KBM-7 (cell line): ENCODE data around the gene EEF1B2.
"Not testable (repeated sequence)": the region's sequence is repeated elsewhere in the genome, so short reads cannot be mapped to it uniquely, and the experiment has no call there.

ENCODE experiments used
- DNase-seq: peaks from one replicate; pipeline ENCODE4 v3.0.0-alpha.2; 2015
- in situ Hi-C: fragments of 300-500 bp; cut with MboI; formaldehyde crosslinking; loops from 2 replicates; pipeline ENCODE4 v1.14.3; 2020; ENCODE audit warnings: low sequenced_read_pairs, low pct_unique_long_range_greater_than_20kb, mixed read lengths

EEF1B2 gene

DNA sequence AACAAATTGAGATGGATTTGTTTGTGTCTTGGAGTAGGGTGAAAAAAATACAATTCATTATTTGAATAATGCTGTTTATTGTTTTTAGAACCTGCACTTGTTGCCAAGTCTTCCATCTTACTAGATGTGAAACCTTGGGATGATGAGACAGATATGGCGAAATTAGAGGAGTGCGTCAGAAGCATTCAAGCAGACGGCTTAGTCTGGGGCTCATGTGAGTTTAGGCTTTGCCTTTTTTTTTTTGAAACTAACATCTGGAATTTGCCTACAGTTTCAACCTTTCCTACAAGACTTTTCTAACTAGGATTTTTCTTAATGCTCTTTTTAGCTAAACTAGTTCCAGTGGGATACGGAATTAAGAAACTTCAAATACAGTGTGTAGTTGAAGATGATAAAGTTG lies 2.7 kb downstream of the EEF1B2 start:
- in situ Hi-C loops, DNase-seq: not testable (repeated sequence)

DNA sequence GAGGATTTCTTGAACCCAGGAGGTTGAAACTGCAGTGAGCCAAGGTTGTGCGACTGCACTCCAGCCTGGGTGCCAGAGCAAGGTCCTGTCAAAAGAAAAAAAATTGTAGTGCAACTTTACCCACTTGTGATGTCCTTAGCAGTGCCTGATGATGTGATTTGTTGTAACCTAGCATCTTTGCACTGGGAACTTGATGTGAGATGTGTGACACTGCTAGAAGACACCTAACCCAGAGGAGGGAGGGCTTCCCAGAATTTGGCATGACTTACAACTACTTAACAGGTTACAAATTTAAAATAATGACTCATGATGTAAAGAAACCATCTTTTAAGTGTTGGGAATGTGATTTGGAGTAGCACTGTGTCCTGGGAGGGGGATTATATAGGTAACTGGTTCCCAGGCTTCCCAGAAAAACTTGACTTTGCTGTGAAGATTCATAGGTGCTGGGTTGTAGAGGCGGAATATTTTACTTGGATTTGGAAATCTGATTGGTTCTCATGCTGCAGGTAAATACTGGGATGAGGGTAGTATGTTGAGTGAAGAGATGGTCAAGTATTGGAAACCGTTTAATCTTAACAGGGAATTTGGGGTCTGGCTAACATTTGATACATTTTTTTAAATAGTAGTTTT lies 3.7 kb downstream of the EEF1B2 start:
- in situ Hi-C loops, result no loop called here
- DNase-seq, result no peak

DNA sequence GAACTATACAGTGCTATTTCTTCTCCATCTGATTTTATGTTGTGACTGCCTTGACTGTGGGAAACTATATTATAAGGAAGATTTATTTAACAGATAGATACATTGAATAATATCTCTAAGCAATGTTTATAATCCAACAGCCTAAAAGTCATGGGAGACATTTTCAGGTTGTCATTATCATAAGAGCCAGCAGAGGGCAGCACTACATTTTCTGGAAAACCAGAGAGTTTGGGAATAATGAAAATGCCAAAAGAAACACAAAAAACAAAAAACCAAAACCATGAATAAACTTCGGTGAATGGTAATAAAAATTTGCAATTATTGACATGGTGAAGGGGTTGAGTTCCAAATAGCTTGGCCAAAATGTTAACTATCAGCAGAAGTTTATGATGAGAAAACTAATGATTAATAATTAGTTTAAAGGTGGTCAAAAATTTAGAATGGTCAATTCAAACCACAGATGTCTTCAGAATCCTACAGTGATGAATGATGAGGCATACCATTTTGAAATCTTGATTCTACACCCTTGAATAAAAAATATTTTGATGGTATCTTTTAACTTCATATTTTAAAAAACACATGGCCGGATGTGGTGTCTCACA lies 4.7 kb downstream of the EEF1B2 start:
- peak; percentile 46 for DNase-seq
- in situ Hi-C loops, result no loop called here

DNA sequence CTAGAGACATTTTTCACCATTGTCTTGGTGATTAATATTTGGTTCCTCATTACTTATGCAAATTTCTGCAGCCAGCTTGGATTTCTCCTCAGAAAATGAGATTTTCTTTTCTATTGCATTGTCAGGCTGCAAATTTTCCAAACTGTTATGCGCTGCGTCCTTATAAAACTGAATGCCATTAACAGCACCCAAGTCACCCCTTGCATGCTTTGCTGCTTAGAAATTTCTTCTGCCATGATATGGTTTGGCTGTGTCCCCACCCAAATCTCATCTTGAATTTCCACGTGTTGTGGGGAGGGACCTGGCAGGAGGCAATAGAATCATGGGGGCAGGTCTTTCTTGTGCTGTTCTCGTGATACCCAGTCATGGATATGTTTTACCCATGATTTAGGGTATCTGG lies 8.5 kb downstream of the EEF1B2 start:
- in situ Hi-C loops, DNase-seq: not testable (repeated sequence)

DNA sequence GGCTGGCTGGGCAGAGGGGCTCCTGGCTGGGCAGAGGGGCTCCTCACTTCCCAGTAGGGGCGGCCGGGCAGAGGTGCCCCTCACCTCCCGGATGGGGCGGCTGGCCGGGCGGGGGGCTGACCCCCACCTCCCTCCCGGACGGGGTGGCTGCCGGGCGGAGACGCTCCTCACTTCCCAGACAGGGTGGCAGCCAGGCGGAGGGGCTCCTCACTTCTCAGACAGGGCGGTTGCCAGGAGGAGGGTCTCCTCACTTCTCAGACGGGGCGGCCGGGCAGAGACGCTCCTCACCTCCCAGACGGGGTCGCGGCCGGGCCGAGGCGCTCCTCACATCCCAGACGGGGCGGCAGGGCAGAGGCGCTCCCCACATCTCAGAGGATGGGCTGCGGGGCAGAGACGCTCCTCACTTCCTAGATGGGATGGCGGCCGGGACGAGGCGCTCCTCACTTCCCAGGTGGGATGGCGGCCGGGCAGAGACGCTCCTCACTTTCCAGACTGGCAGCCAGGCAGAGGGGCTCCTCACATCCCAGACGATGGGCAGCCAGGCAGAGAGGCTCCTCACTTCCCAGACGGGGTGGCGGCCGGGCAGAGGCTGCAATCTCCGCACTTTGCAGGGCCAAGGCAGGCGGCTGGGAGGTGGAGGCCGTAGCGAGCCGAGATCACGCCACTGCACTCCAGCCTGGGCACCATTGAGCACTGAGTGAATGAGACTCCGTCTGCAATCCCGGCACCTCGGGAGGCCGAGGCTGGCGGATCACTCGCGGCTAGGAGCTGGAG lies 12.1 kb downstream of the EEF1B2 start:
- in situ Hi-C loops, DNase-seq: not testable (repeated sequence)

DNA sequence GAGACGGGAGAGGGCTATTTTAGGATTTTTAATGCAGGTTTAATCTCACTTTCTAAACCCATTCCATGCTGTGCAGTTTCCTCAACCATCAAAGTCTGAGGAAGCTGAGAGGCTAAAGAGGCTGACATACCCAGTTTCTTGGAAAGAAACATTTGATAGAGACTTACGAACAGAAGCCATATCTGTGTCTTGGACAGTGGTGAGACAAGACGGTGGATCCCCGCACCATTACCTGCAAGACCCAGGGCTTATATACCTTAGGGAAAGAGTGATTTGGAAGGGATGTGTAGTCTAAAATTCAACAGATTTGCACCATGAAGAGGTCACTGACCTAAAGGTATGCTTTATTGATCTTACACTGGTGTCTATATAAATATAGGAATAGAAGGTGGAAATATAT lies 13.5 kb downstream of the EEF1B2 start:
- no peak for DNase-seq
- in situ Hi-C loops, result no loop called here

DNA sequence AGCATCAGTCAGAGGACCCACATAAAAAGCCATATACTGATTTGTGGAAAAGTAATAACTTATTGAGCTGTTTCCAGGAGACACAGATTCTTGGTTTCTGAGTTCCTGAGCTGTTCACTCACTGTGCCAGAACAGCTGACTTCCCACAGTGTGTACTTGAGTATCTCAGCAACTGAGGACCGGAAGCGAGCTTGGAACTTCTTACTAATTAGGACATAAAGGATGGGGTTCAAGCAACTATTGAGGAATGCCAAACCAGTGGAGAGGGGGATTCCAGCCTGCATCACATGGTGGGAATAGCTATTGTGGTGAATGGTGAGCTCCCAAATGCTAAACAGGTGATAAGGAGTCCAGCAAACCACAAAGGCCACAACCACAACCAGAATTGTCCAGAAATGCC lies 16.4 kb downstream of the EEF1B2 start:
- DNase-seq, result no peak
- in situ Hi-C loops, result no loop called here

DNA sequence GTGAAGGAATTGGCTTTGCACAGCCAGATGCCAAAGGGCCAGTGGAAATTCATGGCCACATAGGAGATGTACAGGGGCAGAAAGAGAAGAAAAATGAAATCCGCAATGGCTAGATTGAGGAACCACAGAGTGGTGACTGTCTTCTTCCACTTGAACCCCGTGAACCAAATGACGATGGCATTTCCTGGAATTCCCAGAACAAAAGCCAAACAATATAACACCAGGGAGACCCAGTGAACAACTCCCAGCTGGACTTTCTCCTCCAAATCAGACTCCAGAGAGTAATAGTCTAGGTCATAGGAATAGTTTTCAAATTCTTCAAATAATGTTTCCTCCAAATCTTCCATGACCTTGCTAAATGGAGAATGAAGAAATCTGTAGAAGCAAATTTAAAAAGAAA lies 17.2 kb downstream of the EEF1B2 start:
- DNase-seq, result no peak
- in situ Hi-C loops, result no loop called here

DNA sequence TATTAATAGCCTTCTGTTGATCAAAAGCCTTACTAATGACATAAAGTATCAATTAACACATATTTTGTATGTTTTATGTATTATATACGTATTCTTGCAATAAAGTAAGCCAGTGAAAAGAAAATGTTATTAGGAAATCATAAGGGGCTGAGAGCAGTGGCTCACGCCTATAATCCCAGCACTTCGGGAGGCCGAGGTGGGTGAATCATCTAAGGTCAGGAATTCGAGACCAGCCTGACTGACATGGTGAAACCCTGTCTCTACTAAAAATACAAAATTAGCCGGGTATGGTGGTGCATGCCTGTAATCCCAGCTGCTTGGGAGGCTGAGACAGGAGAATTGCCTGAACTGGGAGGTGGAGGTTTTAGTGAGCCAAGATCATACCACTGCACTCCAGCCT lies 21.8 kb downstream of the EEF1B2 start:
- in situ Hi-C loops, DNase-seq: not testable (repeated sequence)

DNA sequence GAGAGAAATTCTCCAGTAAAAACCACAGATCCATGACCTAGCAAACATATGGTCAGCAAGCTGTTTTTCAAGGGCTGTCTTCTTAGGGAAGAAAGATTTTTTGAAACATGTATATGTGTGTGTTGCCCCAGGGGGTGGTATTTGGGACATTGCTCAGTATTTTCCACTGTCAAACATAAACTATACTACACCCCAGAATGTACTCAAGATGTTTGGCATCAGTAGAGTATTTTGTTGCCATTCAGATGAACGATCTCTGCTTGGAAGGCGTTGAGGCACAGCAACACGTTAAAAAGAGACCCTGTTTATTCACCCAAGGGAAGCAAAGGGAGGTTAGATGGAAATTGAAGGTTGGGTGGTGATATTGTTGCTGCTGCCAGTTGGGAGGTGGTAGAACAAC lies 30.0 kb downstream of the EEF1B2 start:
- in situ Hi-C loops, result no loop called here
- no peak for DNase-seq

DNA sequence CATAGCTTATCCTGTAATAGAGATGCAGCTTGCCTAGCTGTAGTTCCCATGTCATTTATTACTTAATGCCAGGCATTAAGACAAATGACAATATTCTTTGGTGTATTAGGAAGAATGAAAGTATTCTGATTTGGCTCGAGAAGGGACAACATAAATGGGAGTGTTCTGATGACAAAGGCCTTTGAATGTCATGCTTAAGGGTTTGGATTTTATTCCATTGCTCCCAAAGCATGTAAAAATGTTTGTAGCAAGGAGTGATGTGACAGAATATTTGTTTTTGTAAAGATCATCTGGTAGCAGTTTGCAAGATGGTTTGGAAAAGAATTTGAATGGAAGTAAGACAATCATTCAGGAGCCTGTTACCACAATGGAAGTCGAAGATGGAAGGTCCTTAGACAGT lies 30.4 kb downstream of the EEF1B2 start:
- in situ Hi-C loops, result no loop called here
- DNase-seq, result no peak

DNA sequence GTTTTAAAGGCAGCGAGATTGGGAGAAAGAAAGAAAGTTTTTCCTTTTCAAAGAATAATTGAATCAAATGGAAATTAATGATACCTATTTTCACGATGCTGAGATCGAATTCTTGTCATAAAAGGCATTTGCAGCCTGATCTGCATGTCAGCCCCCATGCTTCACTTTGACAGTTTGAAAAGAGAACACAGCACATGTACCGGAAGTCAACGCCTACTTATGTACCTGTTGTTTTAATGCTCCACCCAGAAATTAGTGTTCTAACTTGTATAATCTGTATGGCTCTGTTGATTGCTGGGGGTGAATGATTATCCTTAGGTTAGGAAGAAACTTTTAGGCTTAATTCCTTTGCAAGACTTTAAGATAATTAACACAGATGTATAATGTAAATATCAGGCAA lies 31.0 kb downstream of the EEF1B2 start:
- no peak for DNase-seq
- in situ Hi-C loops, result no loop called here

DNA sequence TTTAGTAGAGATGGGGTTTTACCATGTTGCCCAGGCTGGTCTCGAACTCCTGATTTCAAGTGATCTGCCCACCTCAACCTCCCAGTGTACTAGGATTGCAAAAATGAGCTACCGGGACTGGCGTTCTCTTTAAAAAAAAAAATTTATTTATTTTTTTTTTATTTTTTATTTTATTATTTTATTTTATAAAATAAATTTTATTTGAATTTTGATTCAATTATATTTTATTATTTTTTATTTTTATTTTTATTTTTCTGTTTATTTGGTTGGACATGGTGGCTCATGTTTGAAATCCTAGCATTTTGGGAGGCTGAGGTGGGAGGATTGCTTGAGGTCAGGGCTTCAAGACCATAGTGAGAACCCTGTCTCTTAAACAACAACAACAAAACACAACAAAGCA lies 32.5 kb downstream of the EEF1B2 start:
- DNase-seq, result no peak
- in situ Hi-C loops, result no loop called here

DNA sequence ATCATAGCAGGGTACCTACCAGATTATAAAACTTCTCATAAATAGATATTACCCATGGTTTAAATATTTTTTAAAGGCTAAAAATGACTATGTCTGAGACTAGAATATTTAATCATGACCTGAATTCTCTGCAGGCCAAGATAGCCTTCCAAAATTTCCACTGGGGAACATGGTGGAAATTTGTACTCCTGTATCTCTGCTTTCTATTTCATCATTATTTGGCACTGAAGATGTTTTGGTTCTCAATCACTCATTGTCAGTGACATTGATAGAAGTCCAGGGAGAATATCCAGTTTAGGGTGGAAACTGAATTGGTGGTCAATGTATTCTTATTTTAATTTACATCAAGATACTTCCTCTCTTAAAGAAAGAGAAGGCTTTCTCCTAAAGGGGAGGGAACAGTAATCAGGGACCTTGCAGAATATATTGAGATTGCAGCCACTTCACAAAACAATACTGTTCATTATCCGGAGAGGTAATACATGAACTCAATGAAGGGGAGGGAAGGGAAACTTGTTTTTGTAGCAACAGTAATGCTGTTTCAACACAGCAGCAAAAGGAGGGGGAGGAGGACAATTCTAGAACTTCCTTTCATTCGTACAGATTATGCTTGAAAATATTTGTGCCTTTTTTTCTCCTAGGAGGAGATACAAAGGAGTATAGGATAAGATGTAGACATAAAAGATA lies 34.1 kb downstream of the EEF1B2 start:
- in situ Hi-C loops, result no loop called here
- no peak for DNase-seq

DNA sequence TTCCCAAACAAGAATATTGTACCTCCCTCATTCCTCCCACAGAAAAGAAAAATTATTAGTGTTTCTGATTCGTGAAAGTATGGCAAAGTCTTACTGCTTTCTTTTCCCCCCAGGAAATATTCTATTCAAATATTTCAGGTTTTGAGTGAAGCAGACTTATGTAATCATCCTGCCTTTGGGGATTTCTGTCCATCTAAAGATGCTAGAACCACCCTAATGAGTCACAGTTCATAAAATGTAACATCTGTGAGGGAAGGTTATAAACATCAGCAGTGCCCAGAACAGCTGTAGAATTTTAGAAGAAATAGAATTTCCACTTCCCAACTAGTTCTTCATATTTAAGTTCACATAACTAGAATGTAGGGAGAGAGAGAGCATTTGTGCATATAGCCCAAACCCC lies 39.0 kb downstream of the EEF1B2 start:
- in situ Hi-C loops, result no loop called here
- DNase-seq, result no peak

DNA sequence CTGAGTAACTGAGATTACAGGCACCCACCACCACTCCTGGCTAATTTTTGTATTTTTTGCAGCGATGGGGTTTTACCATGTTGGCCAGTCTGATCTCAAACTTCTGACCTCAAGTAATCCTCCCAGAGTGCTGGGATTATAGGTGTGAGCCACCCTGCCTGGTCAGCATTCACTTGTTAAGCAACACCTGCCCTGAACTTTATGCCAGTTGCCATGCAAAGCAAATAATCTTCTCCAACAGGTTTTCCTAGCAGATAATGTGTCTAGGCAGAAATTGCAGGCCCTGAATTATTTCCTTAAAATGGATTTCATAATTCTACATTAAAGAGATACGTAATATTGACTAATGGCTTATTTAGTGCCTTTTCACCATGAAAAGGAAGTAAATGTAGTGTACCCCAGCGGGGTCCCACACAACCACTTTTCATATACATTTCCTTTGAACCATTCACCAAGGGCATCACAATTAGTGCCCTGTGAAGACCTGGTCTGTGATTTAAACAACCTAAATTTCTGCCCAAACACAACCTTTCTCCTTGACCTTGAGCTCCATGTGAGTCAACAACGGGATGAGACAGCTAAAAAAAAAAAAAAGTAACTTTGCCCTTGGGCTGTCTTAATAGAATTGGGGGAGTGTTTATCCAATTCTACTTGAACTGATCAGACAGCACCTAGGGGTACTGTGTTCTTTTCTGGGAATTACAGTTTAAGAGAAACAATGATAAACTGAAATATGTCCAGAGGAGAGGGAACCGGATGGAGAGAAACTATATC lies 41.6 kb downstream of the EEF1B2 start:
- in situ Hi-C loops, result no loop called here
- no peak for DNase-seq

DNA sequence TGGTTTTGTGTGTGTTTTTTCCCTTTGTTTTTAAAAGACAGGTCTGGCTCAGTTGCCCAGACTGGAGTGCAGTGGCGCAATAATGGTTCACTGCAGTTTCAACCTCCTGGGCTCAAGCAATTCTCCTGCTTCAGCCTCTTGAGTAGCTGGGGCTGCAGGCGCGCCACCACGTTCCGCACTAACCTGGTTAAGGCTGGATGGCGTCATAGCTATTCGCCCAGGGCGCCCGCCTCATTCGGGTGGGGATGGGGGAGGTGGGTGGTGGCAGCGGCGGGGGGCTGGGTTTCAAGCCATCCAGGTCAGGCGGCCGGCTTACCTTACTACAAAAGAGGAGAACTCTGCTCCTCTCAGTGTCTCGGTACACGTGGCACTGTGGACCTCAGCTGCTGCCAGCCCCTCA lies 42.8 kb downstream of the EEF1B2 start:
- no peak for DNase-seq
- in situ Hi-C loops, result no loop called here

DNA sequence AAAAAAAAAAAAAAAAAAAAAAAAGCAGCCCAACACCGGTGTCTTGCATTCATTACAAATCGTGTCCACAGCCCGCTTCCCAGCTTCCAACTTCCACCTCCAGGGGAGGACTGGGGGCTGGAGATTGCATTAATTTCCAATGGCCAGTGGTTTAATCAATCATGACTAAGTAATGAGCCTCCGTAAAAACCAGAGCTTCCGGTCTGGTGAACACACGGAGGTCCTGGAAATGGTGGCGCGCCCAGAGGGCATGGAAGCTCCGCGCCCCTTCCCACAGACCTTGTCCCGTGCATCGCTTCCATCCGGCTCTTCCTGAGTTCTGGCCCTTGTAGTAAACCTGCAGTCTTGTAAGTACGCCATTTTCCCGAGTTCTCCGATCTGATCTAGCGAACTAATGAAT lies 43.6 kb downstream of the EEF1B2 start:
- no peak for DNase-seq
- in situ Hi-C loops, result no loop called here

DNA sequence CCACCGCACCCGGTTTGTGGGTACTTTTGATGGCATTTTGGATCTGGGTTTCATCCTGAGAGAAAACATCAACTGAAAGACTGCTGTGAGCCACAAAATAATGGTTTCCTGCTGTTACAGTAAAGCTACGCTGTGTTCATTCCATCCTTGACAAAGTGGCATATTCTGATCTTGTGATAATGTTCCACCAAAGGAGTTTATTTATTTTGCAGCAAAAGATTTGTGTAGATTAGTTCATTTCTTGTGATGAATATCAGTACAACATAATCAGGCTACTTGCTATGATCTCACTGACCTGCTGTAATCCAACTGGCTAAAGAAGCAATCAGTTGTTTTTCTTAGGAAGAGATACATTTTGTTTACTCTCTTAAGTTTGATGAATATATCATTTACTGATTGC lies 45.0 kb downstream of the EEF1B2 start:
- in situ Hi-C loops, result no loop called here

More for the DNA sequence above, 45.0 kb downstream of the EEF1B2 start:
- DNase-seq, result no peak
